Testis (tissue), 5 donors: ENCODE measurements around the gene ATAD5. TPM values are rescaled to one million over a fixed set of nuclear protein-coding genes. Genes with fewer than 3 reads are reported as not detected.

Experiments used
- DNase-seq: peaks from one replicate; pipeline ENCODE4 v3.0.0-alpha.2; 2019
- H3K27ac ChIP-seq, 2 donors: fragments of 200-600 bp; sonication (generic); one replicate each; pipeline ENCODE4 v1.5.1; 2019
- H3K27me3 ChIP-seq: fragments of 200-600 bp; sonication (generic); one replicate; pipeline ENCODE4 v1.5.1; 2019
- H3K36me3 ChIP-seq: fragments of 200-600 bp; sonication (generic); one replicate; pipeline ENCODE4 v1.5.1; 2017; ENCODE audit warnings: low read depth; ENCODE audit errors: missing control alignments
- H3K4me1 ChIP-seq: fragments of 200-600 bp; sonication (generic); one replicate; pipeline ENCODE4 v1.5.1; 2019
- H3K4me3 ChIP-seq, 2 donors: fragments of 200-600 bp; sonication (generic); one replicate each; pipeline ENCODE4 v1.5.1; 2017 to 2019
- H3K9me3 ChIP-seq: fragments of 200-600 bp; sonication (generic); one replicate; pipeline ENCODE4 v1.5.1; 2017
- CTCF ChIP-seq, 3 experiments: fragments of 450-650 bp in 2 of 3; fragments of 200-600 bp in 1 of 3; sonication (generic) in 1 of 3; IDR thresholded peaks; one replicate each; pipeline ENCODE4 v1.5.1; 2016 to 2019; ENCODE audit warnings: antibody characterized with exemption in 3 of 3, mild to moderate bottlenecking in 2 of 3, moderate library complexity in 1 of 3
- POLR2A ChIP-seq: fragments of 450-650 bp; IDR thresholded peaks from one replicate; pipeline ENCODE4 v1.6.1; 2017; ENCODE audit warnings: antibody characterized with exemption, mild to moderate bottlenecking, moderate library complexity
- WGBS, 2 donors: methylation state at CpG; one replicate each; pipeline ENCODE4 v1.1.5; 2018; 5-methylcytosine and 5-hydroxymethylcytosine counted together
- intact Hi-C: fragments of 100-400 bp; cut with DNase I; formaldehyde crosslinking; loops from one replicate; pipeline ENCODE4 v1.15.1; 2023; ENCODE audit warnings: low total_unique reads
- long read RNA-seq, 2 donors: transcript quantifications; one replicate each; lab custom pipeline, GENCODE V29; 2026
- polyA plus RNA-seq: library from polyadenylated mRNA; stranded (reverse); fragments of 350-450 nt; fragmentation: Illumina TruSeq; extraction: RNeasy Lipid Tissue Mini Kit (QIAGEN cat#74804); gene quantifications from one replicate; pipeline ENCODE4 v1.2.3, GENCODE V29; 2014; ENCODE audit warnings: low read depth, low replicate concordance; ENCODE audit not compliant: insufficient read depth
- total RNA-seq, 2 donors: library from RNA; depleted of rRNA; stranded (reverse); fragments of >200 nt; gene quantifications; one replicate each; pipeline ENCODE4 v1.2.3, GENCODE V29; 2016

ATAD5 gene
- total RNA-seq, result 10 to 100 TPM in 1 of 2 donors, 1 to 10 TPM in 1; 5.5 to 10.2 TPM
- polyA plus RNA-seq, result 0.67 TPM
- long read RNA-seq, donor 1, partial matches to known transcripts, result 0 of 10 reads
- long read RNA-seq, donor 1, other reads (novel, unspliced or antisense), result 10 of 10 reads
- long read RNA-seq, donor 2, result 0 reads

DNA sequence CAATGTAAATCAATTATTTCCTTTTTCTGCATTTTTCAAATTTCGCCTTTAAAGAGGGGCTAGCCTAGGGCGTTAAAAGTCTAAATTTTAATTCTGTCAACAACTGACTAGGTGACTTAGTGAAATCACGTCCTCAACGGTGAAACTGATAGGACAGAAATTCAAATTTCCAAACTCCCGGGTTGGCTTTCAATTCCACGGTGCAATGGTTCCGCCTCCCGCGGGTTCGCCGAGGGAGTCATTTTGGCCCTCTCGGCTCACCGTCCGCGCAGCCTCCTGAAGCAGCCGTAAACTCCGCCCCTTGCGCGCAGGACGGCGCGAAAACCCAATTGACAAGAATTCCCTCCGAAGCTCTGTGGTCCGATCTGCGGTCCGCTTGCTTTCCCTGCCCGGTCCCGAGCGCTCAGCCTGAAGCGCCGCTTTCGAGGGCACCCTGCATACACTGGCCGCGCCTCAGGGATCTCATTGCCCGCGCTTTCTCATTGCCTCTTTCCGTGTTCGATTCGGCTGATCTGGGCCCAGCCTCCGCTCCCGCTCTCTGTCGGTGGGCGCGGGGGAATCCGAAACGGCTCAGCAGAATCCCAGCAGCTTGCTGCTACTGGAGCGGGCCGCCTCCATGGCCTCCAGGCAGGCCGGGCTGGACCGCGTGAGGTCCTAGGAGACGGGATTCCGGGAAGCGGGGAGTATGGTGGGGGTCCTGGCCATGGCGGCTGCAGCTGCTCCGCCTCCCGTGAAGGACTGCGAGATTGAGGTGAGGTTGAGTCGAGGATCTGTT is at the start of gene ATAD5:
Gene ATAD5 (plus strand): TSS at position 304 of the 775 bp plus-strand sequence. CDS start 382 bp downstream, at position 686.
- Histone ChIP-seq H3K27me3 (no peaks in the 10 kb centered on the region), H3K27ac (peak within 1 kb of the TSS in 1 of 2 donors; percentile 50), H3K4me1 (peaks cover 10% of the 10 kb centered on the region), H3K36me3 (no peaks in the 10 kb centered on the region), H3K4me3 (peak within 1 kb of the TSS; percentile 76 to 84), H3K9me3 (no peaks in the 10 kb centered on the region)
- 0 to 1% methylated on average over 19 to 59 of the region's 59 CpGs for WGBS, 2 donors
- intact Hi-C loops, result no loop called here
- TF ChIP-seq POLR2A (no peak), CTCF (IDR thresholded peaks at IDR 0.05) (peak in 1 of 3 experiments; percentile 15)
- DNase-seq, result peak; percentile 95

DNA sequence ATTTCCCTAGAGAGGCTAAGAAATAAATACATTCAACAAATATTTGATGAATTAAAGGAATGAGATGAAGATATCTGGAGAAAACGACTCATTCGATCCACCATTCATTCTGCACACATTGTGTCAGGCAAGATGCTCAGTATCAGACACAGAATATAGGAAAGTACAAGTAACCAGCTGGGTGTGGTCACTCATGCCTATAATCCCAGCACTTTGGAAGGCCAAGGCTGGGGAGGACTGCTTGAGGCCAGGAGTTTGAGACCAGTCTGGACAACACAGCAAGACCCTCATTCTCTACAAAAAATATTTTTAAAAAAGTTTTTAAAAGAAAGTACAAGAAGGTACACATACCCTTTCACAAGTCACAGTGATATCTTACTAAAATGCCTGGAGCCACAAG is 49.6 kb upstream of the ATAD5 start:
- Histone ChIP-seq H3K4me1 (no peaks in the 10 kb centered on the region), H3K4me3 (no peak overlapping the region), H3K27me3 (no peaks in the 10 kb centered on the region), H3K27ac (no peak overlapping the region), H3K36me3 (no peaks in the 10 kb centered on the region), H3K9me3 (no peaks in the 10 kb centered on the region)
- DNase-seq, result no peak
- WGBS, 2 donors, result 77 to 83% methylated on average over 2 of the region's 2 CpGs
- TF ChIP-seq CTCF (IDR thresholded peaks at IDR 0.05), result no peak
- no peak for TF ChIP-seq POLR2A
- intact Hi-C loops, result no loop called here

DNA sequence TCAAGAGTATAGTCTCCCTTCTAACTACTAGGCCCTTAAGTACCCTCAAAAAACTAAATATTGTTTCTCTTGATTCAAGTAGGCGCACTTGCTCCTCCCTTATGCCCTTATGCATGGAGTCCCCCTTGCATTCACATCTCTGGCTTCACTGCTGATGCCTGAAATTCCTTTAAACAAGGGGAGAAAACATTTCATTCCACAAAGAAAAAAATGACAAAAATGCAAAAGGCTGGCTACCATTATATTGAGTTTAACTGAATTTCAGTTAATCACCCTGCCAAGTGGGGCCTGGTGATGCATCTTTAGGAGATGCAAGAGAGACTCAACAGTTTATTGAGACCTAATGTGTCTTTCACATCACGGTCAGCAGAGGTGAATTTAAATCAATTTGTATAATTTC is 42.8 kb upstream of the ATAD5 start:
- H3K9me3 ChIP-seq, result no peaks in the 10 kb centered on the region
- no peak overlapping the region for H3K27ac ChIP-seq
- intact Hi-C loops, result no loop called here
- H3K27me3 ChIP-seq, result no peaks in the 10 kb centered on the region
- 96 to 97% methylated on average over 2 of the region's 2 CpGs for WGBS, 2 donors
- no peak overlapping the region for H3K4me3 ChIP-seq
- TF ChIP-seq POLR2A (no peak), CTCF (IDR thresholded peaks at IDR 0.05) (no peak)
- no peaks in the 10 kb centered on the region for H3K36me3 ChIP-seq
- DNase-seq, result no peak
- no peaks in the 10 kb centered on the region for H3K4me1 ChIP-seq

DNA sequence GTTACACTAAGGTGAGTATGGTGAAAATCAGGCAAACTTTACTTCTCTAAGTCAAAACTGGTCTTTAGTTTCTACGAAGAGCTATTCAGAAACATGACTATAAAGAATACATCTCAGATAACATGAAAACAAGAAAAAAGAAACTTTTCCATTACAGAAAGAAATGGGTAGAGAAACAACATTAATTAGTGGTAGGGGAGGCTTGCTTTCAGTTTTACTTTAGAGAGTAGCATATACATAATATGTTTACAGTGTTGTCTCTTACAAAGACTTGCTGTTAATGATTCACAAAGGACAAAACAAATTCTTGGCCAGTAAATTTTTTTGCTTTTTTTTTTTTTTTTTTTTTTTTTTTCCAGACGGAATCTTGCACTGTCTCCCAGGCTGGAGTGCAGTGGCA is 41.5 kb upstream of the ATAD5 start:
- no peaks in the 10 kb centered on the region for H3K36me3 ChIP-seq
- H3K4me3 ChIP-seq, result no peak overlapping the region
- no peak for DNase-seq
- no peaks in the 10 kb centered on the region for H3K9me3 ChIP-seq
- no peaks in the 10 kb centered on the region for H3K27me3 ChIP-seq
- H3K27ac ChIP-seq, result no peak overlapping the region
- TF ChIP-seq POLR2A (no peak), CTCF (IDR thresholded peaks at IDR 0.05) (no peak)
- 64 to 74% methylated on average over 2 of the region's 2 CpGs for WGBS, 2 donors
- intact Hi-C loops, result no loop called here
- no peaks in the 10 kb centered on the region for H3K4me1 ChIP-seq
